H1 (cell line): ENCODE data around the gene COL1A1. TPM values are rescaled to one million over a fixed set of nuclear protein-coding genes. Genes with fewer than 3 reads are reported as not detected.

Experiments
- CTCF ChIA-PET: fragments of 300-600 bp; sonication (Branson Sonifier 250); formaldehyde crosslinking; loops from one replicate; lab custom pipeline; 2021; ENCODE audit not compliant: partially characterized antibody; lab: Charles Lee
- POLR2A ChIA-PET: fragments of 300-600 bp; sonication (Branson Sonifier 250); formaldehyde crosslinking; loops from one replicate; lab custom pipeline; 2021; ENCODE audit warnings: inconsistent platforms; ENCODE audit not compliant: partially characterized antibody; lab: Charles Lee
- DNase-seq, 2 experiments: peaks; one replicate each; pipeline versions ENCODE4 v3.0.0 to v3.0.0-alpha.2; 2010 to 2022; ENCODE audit warnings: low spot score in 2 of 2, low read depth in 1 of 2, mixed read lengths in 1 of 2
- FAIRE-seq: peaks from 2 replicates; lab custom pipeline; 2011; peaks lifted over from hg19 to GRCh38; lab: Jason Lieb, UNC
- H2AFZ ChIP-seq: 2 replicates; pipeline ENCODE4 v1.8.1; 2012; ENCODE audit warnings: low read length, inconsistent platforms
- H2AK5ac ChIP-seq: 2 replicates; pipeline ENCODE4 v1.6.1; 2013; ENCODE audit warnings: low read depth, low read length
- H2BK120ac ChIP-seq: replicated peaks from 2 replicates; pipeline ENCODE3; 2013; ENCODE audit warnings: low read depth, low read length, inconsistent platforms
- H2BK12ac ChIP-seq: 2 replicates; pipeline ENCODE4 v1.6.1; 2013; ENCODE audit warnings: low read depth, low read length
- H2BK15ac ChIP-seq: 2 replicates; pipeline ENCODE4 v1.6.1; 2013; ENCODE audit warnings: low read length
- H2BK20ac ChIP-seq: 2 replicates; pipeline ENCODE4 v1.6.1; 2013; ENCODE audit warnings: low read length
- H2BK5ac ChIP-seq: 2 replicates; pipeline ENCODE4 v1.6.1; 2013; ENCODE audit warnings: low read depth, low read length
- H3K14ac ChIP-seq: 2 replicates; pipeline ENCODE4 v1.6.1; 2013; ENCODE audit warnings: inconsistent platforms; ENCODE audit not compliant: insufficient read length
- H3K18ac ChIP-seq: 2 replicates; pipeline ENCODE4 v1.6.1; 2013; ENCODE audit warnings: low read length; ENCODE audit errors: extremely low read depth
- H3K23ac ChIP-seq: 2 replicates; pipeline ENCODE4 v1.6.1; 2013; ENCODE audit warnings: inconsistent platforms; ENCODE audit not compliant: insufficient read length
- H3K23me2 ChIP-seq: 2 replicates; pipeline ENCODE4 v1.6.1; 2013; ENCODE audit warnings: low read depth, low read length
- H3K27ac ChIP-seq: 2 replicates; pipeline ENCODE4 v1.6.1; 2011; ENCODE audit warnings: low read depth, low read length, inconsistent platforms
- H3K27me3 ChIP-seq, 4 experiments: replicated peaks in 1 of 4; 1 replicate in 1 of 4; 2 replicates in 3 of 4; pipeline versions ENCODE4 v1.6.1 to v1.8.1; 2011 to 2013; ENCODE audit warnings: low read length in 3 of 4, mild to moderate bottlenecking in 3 of 4, inconsistent platforms in 2 of 4, mixed read lengths in 2 of 4, moderate library complexity in 1 of 4; ENCODE audit not compliant: control insufficient read depth in 3 of 4, insufficient read depth in 3 of 4; ENCODE audit errors: extremely low read depth in 1 of 4
- H3K36me3 ChIP-seq, 4 experiments: 2 replicates each; pipeline versions ENCODE4 v1.6.1 to v1.8.1; 2011 to 2013; ENCODE audit warnings: mild to moderate bottlenecking in 4 of 4, low read length in 3 of 4, moderate library complexity in 2 of 4, control low read depth in 1 of 4, inconsistent platforms in 1 of 4; ENCODE audit not compliant: insufficient read depth in 4 of 4, control insufficient read depth in 2 of 4
- H3K4ac ChIP-seq: replicated peaks from 2 replicates; pipeline ENCODE3; 2013; ENCODE audit warnings: low read length, low read depth, mixed read lengths, inconsistent platforms; ENCODE audit not compliant: insufficient read length
- H3K4me1 ChIP-seq, 4 experiments: replicated peaks in 1 of 4; 1 replicate in 1 of 4; 2 replicates in 3 of 4; pipeline versions ENCODE4 v1.6.1 to v1.8.1; 2011 to 2013; ENCODE audit warnings: low read length in 3 of 4, inconsistent platforms in 2 of 4, mixed read lengths in 1 of 4; ENCODE audit not compliant: insufficient read depth in 4 of 4, control insufficient read depth in 3 of 4
- H3K4me2 ChIP-seq, 2 experiments: 2 replicates each; pipeline versions ENCODE4 v1.6.1 to v1.8.1; 2011 to 2013; ENCODE audit warnings: low read depth in 2 of 2, low read length in 2 of 2, control low read depth in 1 of 2, inconsistent platforms in 1 of 2, mild to moderate bottlenecking in 1 of 2; ENCODE audit not compliant: insufficient read depth in 1 of 2
- H3K4me3 ChIP-seq, 4 experiments: fragments of 200-600, 300-600 bp in 1 of 4; sonication (generic), shearing (Covaris generic), sonication (Bioruptor Twin) in 1 of 4; 2 replicates each; pipeline versions ENCODE4 v1.5.1 to v1.8.1; 2011 to 2016; ENCODE audit warnings: low read length in 4 of 4, low read depth in 3 of 4, control low read depth in 2 of 4, inconsistent platforms in 2 of 4, mild to moderate bottlenecking in 2 of 4, mixed read lengths in 1 of 4, moderate library complexity in 1 of 4; ENCODE audit not compliant: insufficient read depth in 2 of 4; ENCODE audit errors: extremely low read depth in 1 of 4
- H3K56ac ChIP-seq: replicated peaks from 2 replicates; pipeline ENCODE3; 2013; ENCODE audit warnings: low read depth, mild to moderate bottlenecking, mixed read lengths, low read length, inconsistent platforms; ENCODE audit not compliant: insufficient read length
- H3K79me1 ChIP-seq: 2 replicates; pipeline ENCODE4 v1.6.1; 2013; ENCODE audit warnings: low read depth, low read length, control low read depth
- H3K79me2 ChIP-seq, 2 experiments: 2 replicates each; pipeline versions ENCODE4 v1.6.1 to v1.8.1; 2012 to 2013; ENCODE audit warnings: low read length in 2 of 2, mild to moderate bottlenecking in 2 of 2, inconsistent platforms in 1 of 2; ENCODE audit not compliant: insufficient read depth in 2 of 2, control insufficient read depth in 1 of 2
- H3K9ac ChIP-seq, 4 experiments: replicated peaks in 1 of 4; 1 replicate in 1 of 4; 2 replicates in 3 of 4; pipeline versions ENCODE4 v1.6.1 to v1.8.1; 2011 to 2013; ENCODE audit warnings: low read depth in 3 of 4, low read length in 3 of 4, control low read depth in 2 of 4, mild to moderate bottlenecking in 2 of 4, moderate library complexity in 2 of 4, inconsistent platforms in 1 of 4; ENCODE audit errors: extremely low read depth in 1 of 4
- H3K9me3 ChIP-seq, 2 experiments: 2 replicates each; pipeline versions ENCODE4 v1.6.1 to v1.8.1; 2012 to 2013; ENCODE audit warnings: mild to moderate bottlenecking in 2 of 2, moderate library complexity in 2 of 2, control low read depth in 1 of 2, inconsistent platforms in 1 of 2, low read depth in 1 of 2, low read length in 1 of 2, mixed read lengths in 1 of 2; ENCODE audit not compliant: insufficient read depth in 2 of 2
- H4K20me1 ChIP-seq, 2 experiments: replicated peaks in 1 of 2; 2 replicates each; pipeline versions ENCODE3 to v1.8.1; 2011 to 2013; ENCODE audit warnings: inconsistent platforms in 2 of 2, low read length in 2 of 2, mild to moderate bottlenecking in 1 of 2; ENCODE audit not compliant: insufficient read depth in 2 of 2, control insufficient read depth in 1 of 2
- H4K5ac ChIP-seq: 2 replicates; pipeline ENCODE4 v1.6.1; 2013; ENCODE audit warnings: low read length, low read depth, mixed read lengths, inconsistent platforms; ENCODE audit not compliant: insufficient read length
- H4K8ac ChIP-seq: 2 replicates; pipeline ENCODE4 v1.8.0; 2013; ENCODE audit warnings: mild to moderate bottlenecking, moderate library complexity, low read length, inconsistent platforms; ENCODE audit not compliant: insufficient read depth; ENCODE audit errors: extremely low read depth
- H4K91ac ChIP-seq: replicated peaks from 2 replicates; pipeline ENCODE3; 2013; ENCODE audit warnings: low read length, mixed read lengths, inconsistent platforms; ENCODE audit not compliant: insufficient read length
- CHD1 ChIP-seq: IDR thresholded peaks from 2 replicates; pipeline ENCODE4 v1.6.1; 2012; ENCODE audit warnings: low read depth, low read length, improper control_type of control experiment
- CHD2 ChIP-seq: IDR thresholded peaks from 2 replicates; pipeline ENCODE4 v1.6.1; 2012; ENCODE audit warnings: low read length, improper control_type of control experiment
- EP300 ChIP-seq, 2 experiments: IDR thresholded peaks; 1 replicate in 1 of 2; 2 replicates in 1 of 2; pipeline ENCODE4 v1.6.1; 2011 to 2012; ENCODE audit warnings: low read depth in 2 of 2, low read length in 2 of 2, mild to moderate bottlenecking in 2 of 2, borderline replicate concordance in 1 of 2, inconsistent platforms in 1 of 2, moderate library complexity in 1 of 2
- MAFK ChIP-seq: IDR thresholded peaks from 2 replicates; pipeline ENCODE4 v1.6.1; 2012; ENCODE audit warnings: low read depth, mild to moderate bottlenecking, improper control_type of control experiment, low read length
- POLR2A ChIP-seq, 2 experiments: IDR thresholded peaks; 1 replicate in 1 of 2; 2 replicates in 1 of 2; pipeline ENCODE4 v1.6.1; 2011; ENCODE audit warnings: low read depth in 2 of 2, low read length in 2 of 2, mild to moderate bottlenecking in 2 of 2; ENCODE audit errors: control extremely low read depth in 1 of 2
- POLR2AphosphoS5 ChIP-seq: IDR thresholded peaks from 2 replicates; pipeline ENCODE4 v1.6.1; 2011; ENCODE audit warnings: low read depth, low read length
- RAD21 ChIP-seq, 2 experiments: IDR thresholded peaks in 1 of 2; conservative IDR thresholded peaks in 1 of 2; 2 replicates each; pipeline ENCODE4 v1.6.1; 2011; ENCODE audit warnings: low read depth in 2 of 2, low read length in 2 of 2, improper control_type of control experiment in 1 of 2, inconsistent platforms in 1 of 2, mild to moderate bottlenecking in 1 of 2, moderate library complexity in 1 of 2
- RBBP5 ChIP-seq: IDR thresholded peaks from 2 replicates; pipeline ENCODE4 v1.7.1; 2012; ENCODE audit warnings: low read depth, mild to moderate bottlenecking, inconsistent platforms, low read length, moderate library complexity, borderline replicate concordance
- RFX5 ChIP-seq: IDR thresholded peaks from 2 replicates; pipeline ENCODE4 v1.6.1; 2011; ENCODE audit warnings: low read depth, low read length, improper control_type of control experiment, borderline replicate concordance
- RXRA ChIP-seq: IDR thresholded peaks from 2 replicates; pipeline ENCODE4 v1.6.1; 2011; ENCODE audit warnings: low read depth, mild to moderate bottlenecking, low read length, moderate library complexity; ENCODE audit not compliant: insufficient read depth
- SAP30 ChIP-seq: fragments of 300-600 bp; sonication (generic); IDR thresholded peaks from 2 replicates; pipeline ENCODE4 v1.7.1; 2012; ENCODE audit warnings: low read length, moderate library complexity, mild to moderate bottlenecking, inconsistent platforms; ENCODE audit not compliant: insufficient read depth, insufficient replicate concordance
- SP2 ChIP-seq: IDR thresholded peaks from 2 replicates; pipeline ENCODE4 v1.6.1; 2012; ENCODE audit warnings: mild to moderate bottlenecking, low read length, inconsistent platforms
- TAF7 ChIP-seq: optimal IDR thresholded peaks from 2 replicates; pipeline ENCODE3; 2011; ENCODE audit warnings: low read depth, mild to moderate bottlenecking, inconsistent platforms, low read length, moderate library complexity, borderline replicate concordance
- WGBS, 2 experiments: shearing (Covaris generic) in 1 of 2; methylation state at CpG; one replicate each; pipeline versions ENCODE4 v1.1.6 to v1.1.7; 2013 to 2015; ENCODE audit warnings: low lambda C conversion rate in 2 of 2, mixed read lengths in 2 of 2, inconsistent platforms in 1 of 2, low coverage in 1 of 2, missing lambda C conversion rate in 1 of 2; ENCODE audit not compliant: insufficient replicate concordance in 2 of 2, insufficient coverage in 1 of 2, insufficient read length in 1 of 2; ENCODE audit errors: extremely low coverage in 1 of 2, missing lambda C conversion rate in 1 of 2; 5-methylcytosine and 5-hydroxymethylcytosine counted together
- polyA plus RNA-seq, 7 experiments: library from polyadenylated mRNA; depleted of rRNA in 3 of 7; stranded (reverse) in 5 of 7; unstranded in 2 of 7; fragments of >200 nt in 5 of 7; fragments of 200-250 nt in 2 of 7; gene quantifications; 1 replicate in 5 of 7; 2 replicates in 1 of 7; 4 replicates in 1 of 7; pipeline versions ENCODE4 v1.2.1 to v1.2.3, GENCODE V29; 2011 to 2013; ENCODE audit warnings: missing spikeins in 2 of 7, mixed read lengths in 2 of 7
- total RNA-seq: library from RNA; stranded (reverse); fragmentation: NEBNext Ultra II Directional; extraction: Animal tissue kit (Norgen Biotek cat#: 25700); gene quantifications from 2 replicates; pipeline ENCODE4 v1.2.1, GENCODE V29; 2021

COL1A1 gene
- total and polyA plus RNA-seq, 2 of the 8 experiments (the other 6 are each of a cell fraction or from before 2014, with no cell fraction given) = 14.1 to 80.4 TPM

GRCh38 chr17:50208611-50209061, 7.2 kb upstream of the COL1A1 start:
- Histone ChIP-seq H3K23ac (no peak overlapping the region), H3K27ac (no peak overlapping the region), H2AK5ac (peak overlapping the region; percentile 95; the same call in 1 of the 2 replicates), H2BK5ac (peak overlapping the region; percentile 96; the same call in 1 of the 2 replicates), H3K79me2 (no peaks in the 10 kb centered on the region), H2BK15ac (peak overlapping the region; percentile 6; the same call in 1 of the 2 replicates), H4K8ac (no peak overlapping the region), H2AFZ (no peak overlapping the region), H3K27me3 (peaks cover 0 to 11% (median 4%) of the 10 kb centered on the region in 4 experiments; a peak in 3 of 7 replicates), H4K20me1 (no peaks in the 10 kb centered on the region), H2BK120ac (peak overlapping the region; percentile 77), H3K18ac (peak overlapping the region; percentile 21; the same call in 1 of the 2 replicates), H4K91ac (peak overlapping the region; percentile 68), H3K36me3 (no peaks in the 10 kb centered on the region), H3K4me3 (no peak overlapping the region), H3K79me1 (no peaks in the 10 kb centered on the region), H3K4ac (peak overlapping the region; percentile 30), H3K56ac (no peak overlapping the region), H3K4me1 (peaks cover 20 to 47% (median 39%) of the 10 kb centered on the region in 4 experiments), H3K9ac (no peak overlapping the region), H3K14ac (no peak overlapping the region), H2BK12ac (peak overlapping the region; percentile 86; the same call in 1 of the 2 replicates), H3K9me3 (no peaks in the 10 kb centered on the region), H3K4me2 (0 out of 4 replicates have a peak overlapping the region, but pooled peaks of 1 of the 2 experiments have one; percentile 35), H2BK20ac (peak overlapping the region; percentile 38; the same call in 1 of the 2 replicates), H3K23me2 (no peaks in the 10 kb centered on the region; the same call in 1 of the 2 replicates), H4K5ac (no peak overlapping the region)
- CTCF ChIA-PET = interaction anchor here (0.6 to 24.4 kb wide), 9 partner anchors 4 to 733 kb away, joined by 3 to 1349 read pairs (median 4); partner anchors contain the start of genes COL1A1 and TMEM92
- FAIRE-seq (no peak), DNase-seq (peak in 1 of 2 experiments; percentile 39)
- 84% methylated on average over 3 of the region's 3 CpGs; no CpG with 5 or more reads in 1 of the 2 experiments for WGBS, 2 experiments
- POLR2A ChIA-PET = interaction anchor here (0.6 to 1.5 kb wide), 2 partner anchors 43 to 84 kb away, joined by 3 read pairs; partner anchors contain the start of gene SGCA
- TF ChIP-seq RXRA (no peak), POLR2AphosphoS5 (no peak), MAFK (no peak), RBBP5 (no peak), CHD2 (no peak), POLR2A (IDR thresholded peaks at IDR 0.05; ENCODE audit: control extremely low read depth in 1 of 2, low read depth in 2 of 2, low read length in 2 of 2) (no peak), TAF7 (no peak), EP300 (IDR thresholded peaks at IDR 0.05; ENCODE audit: borderline replicate concordance in 1 of 2, low read depth in 2 of 2, low read length in 2 of 2) (no peak), SP2 (no peak), SAP30 (no peak), RFX5 (no peak), CHD1 (no peak), RAD21 (IDR thresholded peaks at IDR 0.05 in 1 of 2, conservative IDR thresholded peaks at IDR 0.05 in 1 of 2; ENCODE audit: low read depth in 2 of 2, low read length in 2 of 2) (no peak)
